Measurements from ENCODE around the gene FIBP.
"Not testable (repeated sequence)": the region's sequence is repeated elsewhere in the genome, so short reads cannot be mapped to it uniquely, and the experiment has no call there.

Gene FIBP

DNA sequence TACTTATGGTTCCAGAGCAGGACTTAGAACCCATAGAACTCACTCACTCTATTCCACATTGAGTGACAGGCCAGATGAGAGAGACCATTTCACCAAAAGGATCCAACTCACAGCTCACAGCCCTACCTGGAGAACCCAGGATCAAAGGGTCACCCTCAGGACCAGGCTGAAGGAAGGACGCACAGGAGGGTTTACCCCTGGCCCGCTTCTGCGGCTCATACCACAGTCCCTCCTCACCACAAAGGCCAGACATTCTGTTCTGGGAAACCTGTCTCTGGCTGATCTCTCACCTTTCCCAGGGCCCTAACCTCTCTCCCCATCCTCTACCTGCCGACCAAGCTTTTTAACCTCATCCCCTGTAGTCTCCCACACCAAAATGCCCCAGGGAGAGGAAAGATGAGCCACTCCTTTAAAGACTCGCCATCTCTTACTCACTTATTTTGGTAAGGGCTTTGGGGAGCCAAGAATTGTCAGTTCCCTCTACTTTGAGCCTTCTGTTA, 7.3 kb upstream of the FIBP start:
- Mint-ChIP-seq H3K9me3 (peaks cover 4% of the 10 kb centered on the region), H3K36me3 (ENCODE audit: low read depth) (no peaks in the 10 kb centered on the region), H3K4me3 (no peak overlapping the region), H3K27me3 (ENCODE audit: low read depth, poor library complexity) (peaks cover 59% of the 10 kb centered on the region), H3K4me1 (peaks cover 28% of the 10 kb centered on the region), H3K27ac (no peak overlapping the region)
- DNase-seq = no peak
- TF ChIP-seq, protein P1, sequence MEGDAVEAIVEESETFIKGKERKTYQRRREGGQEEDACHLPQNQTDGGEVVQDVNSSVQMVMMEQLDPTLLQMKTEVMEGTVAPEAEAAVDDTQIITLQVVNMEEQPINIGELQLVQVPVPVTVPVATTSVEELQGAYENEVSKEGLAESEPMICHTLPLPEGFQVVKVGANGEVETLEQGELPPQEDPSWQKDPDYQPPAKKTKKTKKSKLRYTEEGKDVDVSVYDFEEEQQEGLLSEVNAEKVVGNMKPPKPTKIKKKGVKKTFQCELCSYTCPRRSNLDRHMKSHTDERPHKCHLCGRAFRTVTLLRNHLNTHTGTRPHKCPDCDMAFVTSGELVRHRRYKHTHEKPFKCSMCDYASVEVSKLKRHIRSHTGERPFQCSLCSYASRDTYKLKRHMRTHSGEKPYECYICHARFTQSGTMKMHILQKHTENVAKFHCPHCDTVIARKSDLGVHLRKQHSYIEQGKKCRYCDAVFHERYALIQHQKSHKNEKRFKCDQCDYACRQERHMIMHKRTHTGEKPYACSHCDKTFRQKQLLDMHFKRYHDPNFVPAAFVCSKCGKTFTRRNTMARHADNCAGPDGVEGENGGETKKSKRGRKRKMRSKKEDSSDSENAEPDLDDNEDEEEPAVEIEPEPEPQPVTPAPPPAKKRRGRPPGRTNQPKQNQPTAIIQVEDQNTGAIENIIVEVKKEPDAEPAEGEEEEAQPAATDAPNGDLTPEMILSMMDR (IDR thresholded peaks at IDR 0.05) = no peak

DNA sequence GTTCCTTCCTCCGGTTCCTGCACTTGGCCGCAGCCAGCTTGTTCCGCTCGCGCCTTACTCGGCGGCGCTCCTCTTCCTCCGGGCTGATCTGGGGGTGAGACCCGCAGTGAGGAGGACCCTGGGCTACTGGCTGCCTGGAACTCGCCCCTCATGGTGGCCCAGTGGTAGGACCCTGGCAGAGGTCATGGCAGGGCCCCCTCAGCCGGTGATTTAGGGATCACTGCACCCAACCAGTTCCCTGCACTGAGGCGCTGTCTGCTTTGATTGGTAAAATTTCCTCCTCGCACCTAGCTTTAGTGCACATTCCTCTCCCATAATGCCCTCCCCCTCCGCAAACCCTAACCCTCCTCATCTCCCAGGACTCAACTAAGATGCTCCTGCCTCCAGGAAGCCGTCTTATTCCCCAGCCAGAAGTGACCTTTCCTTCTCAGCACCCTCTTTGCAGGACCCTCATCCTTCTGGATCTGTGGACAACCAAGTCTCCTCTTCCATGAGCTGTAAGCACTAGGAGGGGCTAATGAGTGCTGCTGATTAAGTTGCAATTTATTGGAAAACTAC, 5.8 kb upstream of the FIBP start:
- Mint-ChIP-seq H3K36me3 (ENCODE audit: low read depth) (no peaks in the 10 kb centered on the region), H3K27ac (no peak overlapping the region), H3K9me3 (peaks cover 4% of the 10 kb centered on the region), H3K4me1 (peaks cover 41% of the 10 kb centered on the region), H3K4me3 (no peak overlapping the region), H3K27me3 (ENCODE audit: low read depth, poor library complexity) (peaks cover 59% of the 10 kb centered on the region)
- no peak for DNase-seq
- TF ChIP-seq, protein P1 (IDR thresholded peaks at IDR 0.05) = no peak

DNA sequence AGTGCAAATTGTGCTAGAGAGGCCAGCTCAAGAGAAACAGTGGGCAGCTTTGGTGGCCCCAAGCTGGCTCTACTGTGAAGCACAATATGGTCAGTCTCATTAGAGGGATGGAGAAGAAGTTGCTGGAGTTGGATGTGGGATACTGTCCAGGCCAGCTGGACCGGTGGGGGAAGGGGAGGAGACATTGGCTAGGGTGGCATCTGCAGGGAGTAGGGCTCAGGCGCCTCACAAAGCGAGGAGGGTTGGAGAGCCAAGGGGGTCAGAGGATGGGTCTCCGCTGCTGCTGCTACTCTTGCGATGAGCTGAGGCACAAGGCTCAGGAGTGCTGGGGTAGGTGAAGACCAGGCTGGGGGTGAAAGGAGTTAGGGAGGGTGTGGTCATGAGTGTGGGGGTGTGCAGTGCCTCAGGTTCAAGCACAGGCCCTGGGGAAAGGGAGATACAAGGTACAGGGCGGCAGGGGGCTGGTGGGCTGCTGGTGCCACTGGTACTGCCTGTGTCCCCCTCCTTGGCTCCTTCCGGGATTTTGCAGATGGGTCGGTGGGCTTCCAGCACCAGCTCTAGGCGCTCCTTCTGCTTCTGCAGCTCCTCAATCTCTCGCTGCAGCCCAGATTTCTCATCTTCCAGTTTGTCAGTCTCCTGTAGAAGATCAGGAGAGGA, 4.5 kb upstream of the FIBP start:
- Mint-ChIP-seq H3K27me3 (ENCODE audit: low read depth, poor library complexity) (peaks cover 50% of the 10 kb centered on the region), H3K36me3 (ENCODE audit: low read depth) (no peaks in the 10 kb centered on the region), H3K27ac (no peak overlapping the region), H3K4me3 (peak overlapping the region; percentile 83), H3K4me1 (peaks cover 47% of the 10 kb centered on the region), H3K9me3 (no peaks in the 10 kb centered on the region)
- no peak for DNase-seq
- TF ChIP-seq, protein P1 (IDR thresholded peaks at IDR 0.05) = no peak

DNA sequence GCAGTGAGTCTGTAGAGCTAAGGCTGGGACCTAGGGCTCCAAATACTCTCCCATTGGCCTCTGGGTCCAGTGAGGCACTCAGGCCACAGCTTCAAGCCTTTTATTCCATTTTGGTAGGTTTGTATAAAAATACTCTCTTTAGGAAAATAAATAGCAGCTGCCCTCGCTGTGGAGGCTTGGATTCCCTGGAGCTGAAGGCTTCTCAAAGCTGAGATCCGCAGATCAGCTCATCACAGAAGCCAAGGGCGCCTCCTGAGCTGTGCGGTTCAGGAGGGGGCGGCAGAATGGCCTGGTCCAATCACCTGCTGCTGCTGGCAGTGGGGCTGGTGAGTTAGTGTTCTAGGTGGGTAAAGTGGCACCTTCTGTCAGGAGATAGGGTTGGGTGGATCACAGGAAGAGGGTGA, 3.9 kb upstream of the FIBP start:
- DNase-seq; H3K27ac Mint-ChIP-seq; H3K9me3 Mint-ChIP-seq; H3K36me3 Mint-ChIP-seq (ENCODE audit: low read depth): not testable (repeated sequence)
- H3K27me3 Mint-ChIP-seq (ENCODE audit: low read depth, poor library complexity) = peaks cover 44% of the 10 kb centered on the region
- peaks cover 54% of the 10 kb centered on the region for H3K4me1 Mint-ChIP-seq
- H3K4me3 Mint-ChIP-seq = peak overlapping the region; percentile 83

DNA sequence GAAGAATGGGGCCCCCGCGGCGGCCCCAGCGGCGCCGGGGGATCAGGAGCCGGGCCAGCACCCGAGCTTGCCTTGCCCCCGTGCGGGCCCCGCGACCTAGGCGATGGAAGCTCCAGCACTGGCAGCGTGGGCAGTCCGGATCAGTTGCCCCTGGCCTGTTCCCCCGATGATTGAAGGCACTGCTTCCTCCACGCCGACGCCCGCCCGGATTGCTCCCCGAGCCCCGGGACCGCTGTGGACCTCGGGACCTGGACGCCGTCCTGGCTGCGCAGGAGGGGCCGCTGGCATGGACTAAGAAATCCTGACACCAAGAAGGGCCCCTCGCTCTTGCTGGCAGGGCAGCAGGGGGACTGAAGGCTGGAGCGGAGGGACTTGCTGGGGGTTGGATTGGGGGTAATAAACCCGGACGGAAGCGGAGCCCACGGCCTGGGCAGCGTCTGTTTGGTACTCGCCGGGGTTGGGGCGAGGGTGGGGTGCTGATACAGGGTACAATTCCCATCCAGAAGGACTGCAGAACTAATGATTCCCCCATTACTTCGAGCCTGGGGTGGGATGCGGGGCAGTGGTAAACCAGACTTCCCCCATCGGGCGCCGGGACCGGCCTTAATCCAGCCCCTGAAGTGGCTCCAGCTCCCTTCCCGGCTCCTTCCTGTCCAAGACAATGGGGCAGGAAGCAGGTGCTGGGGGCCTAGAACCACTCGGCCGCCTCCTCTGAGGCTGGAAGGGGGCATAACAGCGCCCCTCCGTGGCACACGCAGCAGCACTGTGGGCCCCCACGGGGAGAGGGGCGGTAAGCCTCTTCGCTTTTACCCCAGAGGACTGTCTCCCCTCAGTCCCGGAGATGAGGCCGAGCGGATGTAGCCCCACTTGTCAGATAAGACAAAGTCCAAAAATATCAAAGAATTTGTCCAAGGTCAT, 3.2 kb upstream of the FIBP start:
- peaks cover 5% of the 10 kb centered on the region for H3K36me3 Mint-ChIP-seq (ENCODE audit: low read depth)
- DNase-seq = no peak
- TF ChIP-seq, protein P1 (IDR thresholded peaks at IDR 0.05) = no peak
- H3K27me3 Mint-ChIP-seq (ENCODE audit: low read depth, poor library complexity) = peaks cover 37% of the 10 kb centered on the region
- peak overlapping the region; percentile 83 for H3K4me3 Mint-ChIP-seq
- no peak overlapping the region for H3K27ac Mint-ChIP-seq
- peaks cover 60% of the 10 kb centered on the region for H3K4me1 Mint-ChIP-seq
- H3K9me3 Mint-ChIP-seq = no peaks in the 10 kb centered on the region

Measured in nephron progenitor cell (in vitro differentiated cells).